Measurements from ENCODE around the gene BMF.
A peak's percentile ranks its signal among the peaks of the same experiment; 100 is the strongest.

The BMF gene

GRCh38 chr15:40103864-40104271 lies 4.8 kb downstream of the BMF start:
- DNase-seq (ENCODE audit: low read depth), result peak; percentile 44

GRCh38 chr15:40102897-40103858 lies 5.5 kb downstream of the BMF start:
- peak; percentile 85 for DNase-seq (ENCODE audit: low read depth)

GRCh38 chr15:40100947-40101905 lies 7.5 kb downstream of the BMF start:
- no peak for DNase-seq (ENCODE audit: low read depth)

GRCh38 chr15:40100123-40100946 lies 8.3 kb downstream of the BMF start:
- peak; percentile 75 for DNase-seq (ENCODE audit: low read depth)

GRCh38 chr15:40098489-40099261 lies 10.0 kb downstream of the BMF start:
- DNase-seq (ENCODE audit: low read depth), result peak; percentile 96

- DNase-seq (ENCODE audit: low read depth), result peak; percentile 67
Observed at GRCh38 chr15:40097968-40098476, 10.7 kb downstream of the BMF start.

GRCh38 chr15:40097096-40097967 lies 11.3 kb downstream of the BMF start:
- DNase-seq (ENCODE audit: low read depth), result no peak

GRCh38 chr15:40096094-40096891 lies 12.4 kb downstream of the BMF start:
- DNase-seq (ENCODE audit: low read depth), result no peak

GRCh38 chr15:40095371-40096093 lies 13.1 kb downstream of the BMF start:
- DNase-seq (ENCODE audit: low read depth), result no peak

- no peak for DNase-seq (ENCODE audit: low read depth)
Observed at GRCh38 chr15:40094156-40094555, 14.5 kb downstream of the BMF start.

GRCh38 chr15:40092979-40093869 lies 15.5 kb downstream of the BMF start:
- peak; percentile 59 for DNase-seq (ENCODE audit: low read depth)

GRCh38 chr15:40092256-40092978 lies 16.3 kb downstream of the BMF start:
- peak; percentile 95 for DNase-seq (ENCODE audit: low read depth)

- DNase-seq (ENCODE audit: low read depth), result no peak
Observed at GRCh38 chr15:40091861-40092255, 16.8 kb downstream of the BMF start.

GRCh38 chr15:40090774-40091455 lies 17.8 kb downstream of the BMF start:
- no peak for DNase-seq (ENCODE audit: low read depth)

- DNase-seq (ENCODE audit: low read depth), result peak; percentile 70
Observed at GRCh38 chr15:40088929-40089755, 19.5 kb downstream of the BMF start.

Measured in EH (cell line).